A204.1 (cell line): ENCODE measurements around the gene DENND5B.
A peak's percentile ranks its signal among the peaks of the same experiment; 100 is the strongest.
"Not testable (repeated sequence)": the region's sequence is repeated elsewhere in the genome, so short reads cannot be mapped to it uniquely, and the experiment has no call there.

Source experiments
- FAIRE-seq: peaks from 2 replicates; lab custom pipeline; 2012; peaks lifted over from hg19 to GRCh38; lab: Jason Lieb, UNC

Gene DENND5B

DNA sequence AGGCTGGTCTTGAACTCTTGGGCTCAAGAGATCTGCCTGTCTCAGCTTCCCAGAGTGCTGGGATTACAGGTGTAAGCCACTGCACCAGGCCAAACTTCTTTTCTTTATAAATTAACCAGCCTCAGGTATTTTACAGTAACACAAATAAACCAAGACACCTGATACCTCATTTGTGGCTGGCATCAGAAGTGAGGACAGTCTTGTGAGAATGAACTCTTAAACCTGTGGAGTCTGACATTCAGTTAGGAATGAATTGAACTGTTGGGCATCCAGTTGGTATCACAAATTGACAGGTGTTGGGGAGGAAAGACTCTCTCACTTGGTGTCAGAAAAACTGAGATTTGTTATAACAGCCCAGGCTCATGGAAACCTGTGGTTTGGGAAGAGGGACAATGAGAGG is 120.5 kb downstream of the DENND5B start:
- no peak for FAIRE-seq

DNA sequence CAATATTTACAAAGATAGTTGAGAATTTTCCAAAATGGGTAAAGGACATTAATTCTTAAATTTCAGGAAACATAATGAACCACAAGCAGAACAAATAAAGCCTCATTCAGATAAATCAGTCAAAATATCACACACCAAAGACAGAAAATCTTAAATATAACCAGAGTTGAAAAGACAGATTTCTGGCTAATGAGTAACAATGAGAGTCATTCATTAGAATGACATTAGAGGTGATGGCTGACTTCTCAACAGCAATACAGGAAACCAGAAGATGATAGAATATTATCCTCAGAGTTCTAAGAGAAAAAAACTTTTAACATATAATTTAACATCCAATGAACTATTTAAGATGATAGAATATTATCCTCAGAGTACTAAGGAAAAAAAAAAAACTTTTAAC is 124.2 kb downstream of the DENND5B start:
- peak; percentile 49 for FAIRE-seq

DNA sequence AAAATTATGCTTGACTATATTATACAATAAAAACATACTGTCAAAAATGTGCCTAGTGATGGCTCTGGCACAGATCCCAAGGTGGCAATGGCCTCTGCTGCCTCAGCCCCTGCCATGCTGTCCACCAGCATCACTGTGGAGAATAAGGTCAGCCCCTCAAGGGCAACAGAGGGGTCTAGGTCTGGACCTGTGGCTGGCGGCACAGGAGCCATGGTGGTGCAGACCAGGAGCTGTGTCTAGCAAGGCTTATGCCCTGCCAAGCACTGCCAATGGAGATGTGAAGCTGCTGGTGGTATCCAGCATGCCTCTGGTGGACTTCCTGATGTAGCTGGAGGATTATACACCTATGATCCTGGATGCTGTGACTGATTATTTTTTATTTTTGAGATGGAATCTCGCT is 125.9 kb downstream of the DENND5B start:
- FAIRE-seq, result no peak

DNA sequence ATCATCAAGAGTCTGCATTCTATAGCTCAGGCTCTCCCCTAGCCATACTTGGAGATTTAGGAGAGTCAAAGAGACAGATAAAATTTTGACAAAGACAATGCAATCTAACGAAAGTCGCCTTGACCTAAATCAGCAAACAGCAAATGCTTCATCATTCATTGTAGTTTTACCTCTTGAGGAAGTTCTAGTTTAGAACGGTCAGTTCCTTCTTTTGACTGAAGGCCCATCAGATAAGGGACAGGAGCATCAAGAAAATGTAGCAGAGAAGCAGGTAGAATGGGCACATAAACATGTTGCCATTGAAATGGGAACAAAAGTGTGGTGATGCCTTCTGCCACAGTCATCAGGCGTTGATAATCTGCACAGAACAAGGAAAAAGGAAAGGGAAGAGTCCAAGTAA is 130.9 kb downstream of the DENND5B start:
- no peak for FAIRE-seq

DNA sequence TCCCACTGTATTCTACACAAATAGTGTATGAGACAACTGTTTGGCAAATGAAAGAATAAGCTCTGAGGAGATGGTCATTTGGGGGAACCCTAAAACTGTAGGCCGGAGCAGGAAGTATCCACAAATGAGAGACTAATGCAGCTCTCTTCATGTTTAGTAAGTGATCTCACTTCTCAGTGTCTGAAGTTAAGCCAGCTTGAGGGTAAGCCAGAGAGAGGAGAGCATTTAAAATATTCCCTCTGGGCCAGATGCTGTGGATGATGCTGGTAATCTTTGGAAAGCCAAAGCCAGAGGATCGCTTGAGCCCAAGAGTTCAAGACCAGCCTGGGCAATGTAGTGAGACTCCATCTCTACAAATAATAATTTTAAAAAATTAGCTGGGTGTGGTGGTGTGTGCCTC is 134.4 kb downstream of the DENND5B start:
- no peak for FAIRE-seq

DNA sequence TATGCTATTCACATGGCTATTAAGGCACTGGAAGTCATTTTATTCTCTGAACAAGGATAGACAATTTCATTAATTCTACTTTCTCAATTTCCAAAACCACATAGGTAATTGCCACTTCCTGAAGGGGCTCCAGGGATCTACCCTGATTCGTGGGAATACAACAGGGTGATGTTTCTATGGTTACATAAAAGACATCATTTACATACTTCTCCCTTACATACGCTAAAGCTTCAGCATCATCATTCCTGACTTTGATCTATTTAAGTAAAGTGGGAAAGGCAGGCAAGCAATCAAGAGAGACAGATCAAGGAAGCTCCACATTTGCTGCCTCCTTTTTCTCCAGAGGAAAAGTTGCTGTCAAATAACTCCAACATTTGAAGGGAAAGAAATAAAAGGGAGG is 146.2 kb downstream of the DENND5B start:
- FAIRE-seq, result no peak

DNA sequence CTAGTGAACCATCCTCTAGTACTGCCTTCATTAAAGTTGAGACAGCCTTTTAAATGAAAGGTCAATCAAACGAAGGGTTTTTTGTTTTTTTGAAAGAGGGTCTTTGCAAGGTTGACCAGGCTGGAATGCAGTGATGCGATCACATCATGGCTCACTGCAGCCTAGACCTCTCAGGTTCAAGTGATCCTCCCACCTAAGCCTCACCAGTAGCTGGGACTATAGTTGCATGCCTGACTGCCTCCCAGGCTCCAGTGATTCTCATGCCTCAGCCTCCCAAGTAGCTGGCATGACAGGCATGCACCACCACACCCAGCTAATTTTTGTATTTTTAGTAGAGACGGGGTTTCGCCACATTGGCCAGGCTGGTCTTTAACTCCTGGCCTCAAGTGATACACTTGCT is 150.3 kb downstream of the DENND5B start:
- FAIRE-seq, result no peak

DNA sequence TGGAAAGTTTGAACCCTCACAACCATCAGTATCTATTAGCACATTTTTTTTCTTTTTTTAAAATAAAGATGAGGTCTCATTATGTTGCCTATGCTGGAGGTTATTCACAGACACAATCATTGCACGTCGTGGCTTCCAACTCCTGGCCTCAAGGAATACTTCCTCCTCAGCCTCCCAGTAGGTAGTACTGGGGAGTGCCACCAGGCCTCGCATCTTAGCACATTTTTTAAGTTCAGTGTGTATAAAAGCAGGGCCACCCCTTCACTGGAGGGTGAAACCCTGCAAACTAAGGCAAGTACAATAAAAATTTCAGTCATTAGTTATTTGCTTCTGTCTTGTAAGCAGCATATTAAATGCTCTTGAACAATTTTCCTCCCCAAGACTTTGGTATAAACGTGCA is 150.8 kb downstream of the DENND5B start:
- no peak for FAIRE-seq

DNA sequence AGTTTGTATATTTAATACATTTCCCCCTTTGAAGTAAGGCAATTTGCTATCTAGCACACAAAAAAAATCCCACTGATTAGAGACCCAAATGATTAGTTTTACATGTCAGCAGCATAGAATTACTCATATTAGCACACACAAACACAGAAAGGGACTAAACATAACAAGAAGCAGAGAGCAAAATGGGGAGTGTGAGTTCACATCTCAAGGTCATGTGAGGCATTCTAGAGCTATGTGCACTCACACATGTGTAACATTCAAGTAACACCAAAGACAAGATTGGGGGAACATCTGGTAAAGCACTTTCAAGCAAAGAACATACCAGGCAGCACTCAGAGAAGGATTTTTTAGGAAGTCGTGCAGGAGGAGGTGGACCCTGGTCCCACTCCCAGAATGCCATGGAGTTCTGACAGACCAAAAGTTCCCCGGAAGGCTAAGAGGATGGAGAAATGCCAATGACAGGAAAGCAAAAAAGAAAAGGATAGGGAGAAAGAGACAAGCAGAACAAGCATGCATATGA is 159.2 kb downstream of the DENND5B start:
- FAIRE-seq, result no peak

DNA sequence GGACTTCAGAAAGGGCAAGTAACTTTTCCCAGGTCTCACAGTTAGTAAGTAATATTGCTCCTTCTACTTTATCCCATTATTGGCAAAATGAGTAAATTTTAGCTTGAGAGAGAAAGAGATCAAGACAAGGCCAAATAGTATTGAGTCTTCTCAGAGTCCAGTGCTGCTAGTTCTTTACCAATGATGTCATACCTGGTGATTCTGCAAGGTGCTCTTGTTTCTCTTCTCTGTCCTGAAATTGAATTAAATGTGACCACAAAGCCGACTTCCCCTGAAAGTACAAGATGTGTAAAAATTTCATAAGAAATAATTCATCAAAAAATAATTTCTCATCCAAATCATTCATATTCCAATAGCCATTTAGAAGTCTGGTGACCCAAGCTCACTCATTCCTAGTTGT is 167.5 kb downstream of the DENND5B start:
- FAIRE-seq, result no peak

DNA sequence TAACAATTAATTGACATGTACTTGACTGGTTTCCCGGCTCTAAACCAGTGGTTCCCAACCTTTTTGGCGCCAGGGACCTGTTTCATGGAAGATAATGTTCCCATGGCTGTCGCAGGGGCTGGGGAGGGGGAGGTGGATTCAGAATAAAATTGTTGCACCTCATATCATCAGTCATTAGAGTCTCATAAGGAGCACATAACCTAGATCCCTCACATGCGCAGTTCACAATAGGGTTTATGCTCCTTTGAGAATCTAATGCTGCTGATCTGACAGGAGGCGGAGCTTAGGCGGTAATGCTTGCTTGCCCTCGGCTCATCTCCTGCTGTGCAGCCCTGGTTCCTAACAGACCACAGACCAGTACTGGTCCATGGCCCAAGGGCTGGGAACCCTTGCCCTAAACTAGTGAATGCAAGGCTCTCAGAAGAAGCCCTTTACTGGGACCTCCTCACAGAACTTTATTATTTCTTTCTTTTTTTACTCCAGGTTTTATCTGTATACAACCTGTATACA is 178.6 kb downstream of the DENND5B start:
- no peak for FAIRE-seq

DNA sequence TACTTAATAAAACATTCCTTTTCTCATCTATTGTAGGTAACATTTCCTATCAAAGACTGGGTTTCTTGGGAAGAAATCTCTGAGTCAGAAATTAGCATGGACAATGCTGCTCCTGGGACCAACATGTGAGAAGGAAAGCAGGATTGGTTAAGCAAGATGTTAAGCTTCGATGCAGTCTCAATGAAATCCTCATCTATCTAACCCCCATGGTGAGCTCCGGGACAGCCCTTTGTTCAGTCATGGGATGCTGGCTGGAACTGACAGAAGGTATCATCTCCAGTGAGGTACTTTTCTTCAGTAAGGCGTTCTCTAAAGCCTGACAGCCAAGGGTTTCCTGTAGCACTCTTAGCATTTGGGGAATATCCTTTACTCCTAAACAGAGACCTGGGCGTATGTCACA is 182.2 kb downstream of the DENND5B start:
- FAIRE-seq, result no peak

DNA sequence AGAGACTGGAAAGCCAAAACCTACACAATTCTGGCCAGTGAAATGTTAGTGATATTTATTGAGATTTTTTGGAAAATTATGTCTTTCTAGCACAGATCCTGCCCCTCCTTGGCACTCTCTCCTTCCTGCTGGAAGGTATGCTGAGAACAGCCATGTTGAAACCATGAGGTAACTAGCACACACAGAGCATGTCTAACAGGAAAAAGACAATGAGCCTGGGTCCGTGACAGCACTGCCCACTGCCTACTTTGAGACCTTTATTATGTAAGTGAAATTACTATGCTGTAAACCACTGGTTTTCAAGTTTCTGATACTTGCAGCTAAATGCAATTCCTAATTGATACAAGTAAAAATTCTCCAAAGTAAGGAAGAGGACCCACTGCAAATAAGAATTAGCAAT is 183.4 kb downstream of the DENND5B start:
- no peak for FAIRE-seq

DNA sequence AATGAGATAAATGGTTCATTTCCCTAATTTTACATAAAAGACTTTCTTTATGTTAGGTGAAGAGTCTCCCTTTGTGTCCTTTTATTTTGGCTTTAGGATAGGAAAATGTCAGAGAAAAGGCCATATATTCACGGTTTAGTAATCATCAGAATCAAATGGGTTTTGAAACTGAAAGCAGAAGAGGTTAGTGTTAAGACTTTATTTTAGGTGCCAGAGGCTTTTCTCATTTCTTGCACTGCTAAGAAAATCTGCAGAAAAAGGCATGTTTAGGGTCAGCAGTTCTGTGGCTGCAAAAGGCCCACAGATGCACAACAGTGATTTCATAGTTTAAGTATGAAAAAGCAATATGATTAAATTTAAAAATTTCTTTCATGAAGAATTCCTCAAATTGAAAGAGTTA is 184.6 kb downstream of the DENND5B start:
- FAIRE-seq, result no peak

DNA sequence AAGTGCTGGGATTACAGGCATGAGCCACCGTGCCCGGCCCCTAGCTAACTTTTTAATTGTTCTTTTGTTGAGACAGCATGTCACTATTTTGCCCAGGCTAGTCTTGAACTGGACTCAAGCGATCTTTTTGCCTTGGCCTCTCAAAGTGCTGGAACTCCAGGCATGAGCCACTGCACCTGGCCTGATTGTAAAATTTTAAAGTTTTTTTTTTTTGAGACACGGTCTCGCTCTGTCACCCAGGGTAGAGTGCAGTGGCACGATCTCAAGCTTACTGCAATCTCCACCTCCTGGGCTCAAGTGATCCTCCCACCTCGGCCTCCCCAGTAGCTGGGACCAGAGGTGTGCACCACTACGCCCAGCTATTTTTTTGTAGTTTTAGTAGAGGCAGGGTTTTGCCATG is 185.9 kb downstream of the DENND5B start:
- no peak for FAIRE-seq

DNA sequence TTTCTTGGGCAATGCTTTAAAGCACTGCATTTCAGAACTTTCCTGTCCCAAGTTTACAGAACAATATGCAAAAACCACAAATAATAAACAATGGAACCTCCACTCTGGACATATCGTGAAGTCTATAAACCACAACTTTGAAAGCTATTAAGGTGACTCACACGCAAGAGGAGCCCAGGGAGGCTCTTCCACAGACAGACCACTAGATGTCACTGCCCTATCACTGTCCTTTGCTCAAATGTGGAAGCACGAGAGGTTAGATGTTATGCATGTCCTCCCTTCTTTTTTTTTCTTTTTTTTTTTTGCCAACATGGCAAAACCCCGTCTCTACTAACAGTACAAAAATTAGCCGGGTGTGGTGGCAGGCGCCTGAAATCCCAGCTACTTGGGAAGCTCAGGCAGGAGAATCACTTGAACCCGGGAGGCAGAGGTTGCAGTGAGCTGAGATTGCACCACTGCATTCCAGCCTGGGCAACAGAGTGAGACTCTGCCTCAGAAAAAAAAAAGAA is 187.8 kb downstream of the DENND5B start:
- peak; percentile 91 for FAIRE-seq

DNA sequence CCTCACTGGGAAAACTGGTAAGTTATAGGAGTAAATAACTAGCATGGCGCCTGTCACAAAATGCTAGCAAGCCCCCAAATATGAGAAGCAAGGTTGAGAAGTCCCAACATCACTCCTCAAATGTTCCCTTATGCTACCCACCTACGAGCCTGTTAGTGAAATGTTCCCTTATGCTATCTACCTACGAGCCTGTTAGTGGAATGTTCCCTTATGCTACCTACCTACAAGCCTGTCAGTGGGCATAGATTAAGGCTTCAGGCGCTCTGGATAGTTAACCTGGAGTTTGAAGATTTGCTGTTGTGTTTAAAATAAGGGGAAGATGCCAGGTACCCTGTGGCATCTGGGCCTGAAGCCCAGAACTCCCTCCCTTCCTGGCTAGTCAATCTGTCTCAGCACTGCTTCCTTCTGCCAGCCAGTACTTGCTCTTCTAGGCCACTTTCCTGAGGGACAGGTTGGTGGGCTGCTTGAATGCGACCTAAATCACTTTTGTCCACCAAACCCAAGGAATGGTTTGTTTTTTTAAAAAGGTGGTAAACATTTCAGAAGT is 197.9 kb downstream of the DENND5B start:
- FAIRE-seq, result no peak

DNA sequence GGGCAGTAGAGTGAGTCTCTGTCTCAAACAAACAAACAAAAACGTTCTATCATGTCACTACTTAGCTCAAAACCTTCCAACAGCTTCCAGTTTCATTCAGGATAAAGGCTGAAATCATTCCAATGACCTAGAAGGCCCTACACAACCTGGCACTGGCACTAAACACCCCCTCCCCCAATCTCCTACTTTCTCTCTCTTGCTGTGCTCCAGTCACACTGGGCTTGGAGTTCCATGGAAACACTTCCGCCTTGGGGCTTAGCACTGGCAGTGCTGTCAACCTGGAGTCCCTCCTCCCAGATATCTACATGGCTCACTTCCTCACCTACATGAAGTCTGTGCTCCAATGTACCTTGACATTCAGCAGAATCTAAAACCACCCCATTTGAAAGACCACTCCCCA is 199.9 kb downstream of the DENND5B start:
- FAIRE-seq, result no peak

DNA sequence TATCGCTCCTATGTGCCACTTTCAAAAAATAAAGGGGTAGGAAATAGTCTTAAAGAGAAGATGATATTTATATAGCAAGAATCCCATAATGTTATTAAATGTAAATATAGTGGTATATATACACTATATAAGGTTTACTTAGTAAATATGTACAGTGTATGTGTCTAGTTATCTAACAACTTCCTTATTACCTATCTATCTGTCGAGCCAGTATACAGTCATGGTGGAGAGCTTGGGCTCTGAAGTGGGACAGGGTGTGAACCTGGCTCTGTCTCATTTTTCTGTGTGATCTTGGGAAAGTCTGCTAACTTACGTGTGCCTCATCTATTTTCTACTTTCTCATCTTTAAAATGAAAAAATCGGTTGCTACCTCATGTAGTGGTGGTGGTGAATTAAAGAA is 202.2 kb downstream of the DENND5B start:
- no peak for FAIRE-seq

DNA sequence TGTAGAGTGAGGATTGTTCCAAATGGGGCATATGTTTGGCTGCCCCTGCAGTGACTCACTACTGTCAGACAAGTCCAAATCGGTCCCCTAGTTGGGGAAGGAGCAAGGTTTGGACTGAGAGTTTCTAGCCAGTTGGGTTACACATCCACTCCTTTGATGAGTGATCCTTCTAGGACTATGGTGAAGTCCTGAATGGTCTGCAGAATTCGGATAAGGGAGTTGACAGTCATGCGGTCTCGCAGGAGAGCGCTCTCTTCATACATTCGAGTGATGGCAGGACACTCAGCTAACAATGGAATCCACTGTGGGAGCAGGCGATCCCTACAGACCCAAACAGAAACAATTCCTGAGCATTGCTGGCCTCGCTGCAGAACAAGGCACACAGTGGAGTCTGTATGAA is 203.5 kb downstream of the DENND5B start:
- no peak for FAIRE-seq

DNA sequence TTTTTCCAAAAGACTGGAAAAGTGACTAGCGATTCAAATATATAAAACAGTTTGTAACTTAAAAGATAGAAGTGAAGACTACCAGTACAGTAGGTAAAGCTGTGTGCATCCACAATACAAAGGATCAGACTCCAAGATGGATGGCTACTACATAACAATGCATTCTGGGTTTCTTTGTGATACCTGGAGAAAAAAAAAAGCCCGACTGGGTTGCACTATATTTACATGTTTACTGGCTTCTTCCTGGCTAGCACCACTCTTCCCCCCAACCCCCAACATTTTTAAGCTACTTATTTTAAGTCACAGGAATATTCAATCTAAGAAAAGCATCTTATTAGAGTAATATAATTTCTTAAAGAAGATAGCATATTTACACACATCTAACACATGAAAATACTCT is 203.9 kb downstream of the DENND5B start:
- FAIRE-seq, result no peak

DNA sequence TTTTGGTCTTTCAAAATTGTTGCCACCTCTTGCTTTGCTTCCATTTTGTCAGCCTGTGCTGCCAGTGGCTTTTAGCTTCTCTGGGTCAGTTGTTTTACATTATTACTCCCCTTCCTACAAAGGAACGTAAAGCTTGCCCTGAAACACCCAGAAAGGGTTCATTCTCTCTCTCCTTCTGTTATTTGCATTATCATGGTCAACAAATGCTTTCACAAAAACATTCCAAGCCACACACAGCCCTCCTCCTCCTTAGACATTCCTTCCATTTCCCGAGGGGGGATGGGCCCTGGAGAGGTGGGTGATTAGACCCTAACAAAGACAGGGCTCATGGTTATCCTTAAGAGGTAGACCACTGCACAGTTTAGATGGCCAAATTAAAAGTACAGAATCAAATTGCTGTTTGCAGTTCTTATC is 204.6 kb downstream of the DENND5B start:
- no peak for FAIRE-seq

DNA sequence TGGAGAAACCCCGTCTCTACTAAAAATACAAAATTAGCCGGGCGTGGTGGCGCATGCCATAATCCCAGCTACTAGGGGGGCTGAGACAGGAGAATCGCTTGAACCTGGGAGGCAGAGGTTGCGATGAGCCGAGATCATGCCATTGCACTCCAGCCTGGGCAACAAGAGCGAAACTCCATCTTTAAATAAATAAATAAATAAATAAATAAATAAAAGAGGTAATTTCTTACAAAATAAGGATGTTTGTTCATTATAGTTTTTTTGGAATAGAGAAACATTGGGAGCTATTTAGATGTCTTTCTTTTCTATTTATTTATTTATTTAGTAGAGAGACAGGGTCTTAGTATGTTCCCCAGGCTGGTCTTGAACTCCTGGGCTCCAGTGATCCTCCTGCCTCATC is 213.7 kb downstream of the DENND5B start:
- not testable (repeated sequence) for FAIRE-seq

DNA sequence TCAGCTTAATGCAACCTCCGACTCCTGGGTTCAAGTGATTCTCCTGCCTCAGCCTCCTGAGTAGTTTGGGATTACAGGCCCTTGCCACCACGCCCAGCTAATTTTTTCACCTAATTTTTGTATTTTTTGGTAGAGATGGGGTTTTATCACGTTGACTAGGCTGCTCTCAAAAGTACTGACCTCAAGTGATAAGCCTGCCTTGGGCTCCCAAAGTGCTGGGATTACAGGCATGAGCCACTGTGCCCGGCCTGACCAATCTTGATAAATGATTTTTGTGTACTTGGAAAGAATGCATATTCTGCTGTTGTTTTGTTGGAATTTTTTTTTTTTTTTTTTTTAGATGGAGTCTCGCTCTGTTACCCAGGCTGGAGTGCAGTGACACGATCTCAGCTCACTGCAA is 215.5 kb downstream of the DENND5B start:
- not testable (repeated sequence) for FAIRE-seq

DNA sequence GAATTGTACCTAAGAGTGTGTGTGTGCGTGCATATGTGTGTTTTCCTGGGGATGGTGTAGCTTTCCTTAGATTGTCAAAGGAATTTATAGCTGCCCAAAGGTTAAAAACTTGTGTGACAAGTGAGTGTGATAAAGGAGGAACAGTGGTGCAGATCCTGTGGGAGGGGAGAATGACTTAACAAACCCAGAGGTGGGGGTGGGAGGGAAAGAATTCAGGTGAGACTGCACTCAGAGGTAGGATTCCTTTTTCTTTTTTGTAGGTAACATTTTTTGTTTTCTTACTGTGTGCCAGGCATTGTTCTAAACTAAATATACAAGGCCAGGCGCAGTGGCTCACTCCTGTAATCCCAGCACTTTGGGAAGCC is 219.7 kb downstream of the DENND5B start:
- no peak for FAIRE-seq
